Liver (tissue), 9 donors: Measurements from ENCODE around the gene UMAD1. TPM values are rescaled to one million over a fixed set of nuclear protein-coding genes. Genes with fewer than 3 reads are reported as not detected.
A peak's percentile ranks its signal among the peaks of the same experiment; 100 is the strongest.

ENCODE experiments used
- DNase-seq: peaks from one replicate; pipeline ENCODE4 v3.0.0-alpha.2; 2017; ENCODE audit warnings: low spot score
- H3K27ac ChIP-seq, 2 donors: one replicate each; pipeline ENCODE4 v1.7.0; 2013; ENCODE audit warnings: inconsistent platforms in 2 of 2, low read length in 2 of 2, control low read depth in 1 of 2, low read depth in 1 of 2, mild to moderate bottlenecking in 1 of 2
- H3K27me3 ChIP-seq, 4 donors: one replicate each; pipeline versions ENCODE4 v1.6.1 to v1.7.0; 2013; ENCODE audit warnings: low read length in 3 of 4, inconsistent platforms in 1 of 4, mild to moderate bottlenecking in 1 of 4, moderate library complexity in 1 of 4; ENCODE audit not compliant: control insufficient read depth in 4 of 4, insufficient read depth in 4 of 4
- H3K36me3 ChIP-seq, 4 donors: one replicate each; pipeline versions ENCODE4 v1.6.1 to v1.7.0; 2013; ENCODE audit warnings: low read length in 3 of 4, mild to moderate bottlenecking in 3 of 4, low read depth in 1 of 4, moderate library complexity in 1 of 4; ENCODE audit not compliant: control insufficient read depth in 4 of 4, insufficient read depth in 3 of 4
- H3K4me1 ChIP-seq, 4 donors: one replicate each; pipeline versions ENCODE4 v1.6.1 to v1.7.0; 2013; ENCODE audit warnings: low read length in 3 of 4, mild to moderate bottlenecking in 3 of 4, moderate library complexity in 1 of 4; ENCODE audit not compliant: control insufficient read depth in 4 of 4, insufficient read depth in 4 of 4
- H3K4me3 ChIP-seq, 3 donors: one replicate each; pipeline versions ENCODE4 v1.6.1 to v1.7.0; 2013; ENCODE audit warnings: low read length in 3 of 3, control low read depth in 1 of 3, low read depth in 1 of 3, mild to moderate bottlenecking in 1 of 3
- H3K9ac ChIP-seq, 2 donors: one replicate each; pipeline ENCODE4 v1.7.0; 2013; ENCODE audit warnings: low read length in 2 of 2, mild to moderate bottlenecking in 2 of 2, moderate library complexity in 2 of 2, control low read depth in 1 of 2, low read depth in 1 of 2
- H3K9me3 ChIP-seq, 4 donors: one replicate each; pipeline versions ENCODE4 v1.6.1 to v1.7.0; 2013; ENCODE audit warnings: low read length in 3 of 4; ENCODE audit not compliant: control insufficient read depth in 4 of 4
- EGR1 ChIP-seq, 2 donors: IDR thresholded peaks; 2 replicates each; pipeline ENCODE4 v1.6.1; 2016 to 2018; ENCODE audit warnings: antibody characterized with exemption in 2 of 2, low read depth in 2 of 2
- FOXA1 ChIP-seq: IDR thresholded peaks from 2 replicates; pipeline ENCODE4 v1.6.1; 2016; ENCODE audit warnings: antibody characterized with exemption
- FOXA2 ChIP-seq: IDR thresholded peaks from 2 replicates; pipeline ENCODE4 v1.6.1; 2016; ENCODE audit warnings: antibody characterized with exemption
- GABPA ChIP-seq, 2 donors: IDR thresholded peaks in 1 of 2; conservative IDR thresholded peaks in 1 of 2; 2 replicates each; pipeline ENCODE4 v1.6.1; 2016; ENCODE audit warnings: antibody characterized with exemption in 2 of 2, mild to moderate bottlenecking in 1 of 2, moderate library complexity in 1 of 2
- HNF4A ChIP-seq, 2 donors: conservative IDR thresholded peaks; 2 replicates each; pipeline ENCODE4 v1.6.1; 2016; ENCODE audit warnings: antibody characterized with exemption in 2 of 2, mild to moderate bottlenecking in 2 of 2
- HNF4G ChIP-seq: IDR thresholded peaks from 2 replicates; pipeline ENCODE4 v1.6.1; 2016; ENCODE audit warnings: antibody characterized with exemption
- JUND ChIP-seq, 2 donors: IDR thresholded peaks; 2 replicates each; pipeline ENCODE4 v1.6.1; 2016; ENCODE audit warnings: antibody characterized with exemption in 2 of 2
- NR2F2 ChIP-seq: IDR thresholded peaks from 2 replicates; pipeline ENCODE4 v1.6.1; 2016; ENCODE audit warnings: antibody characterized with exemption
- RAD21 ChIP-seq, 2 donors: IDR thresholded peaks; 2 replicates each; pipeline ENCODE4 v1.6.1; 2016; ENCODE audit warnings: antibody characterized with exemption in 2 of 2, mild to moderate bottlenecking in 2 of 2
- RXRA ChIP-seq, 2 donors: IDR thresholded peaks; 2 replicates each; pipeline ENCODE4 v1.6.1; 2017 to 2018; ENCODE audit warnings: antibody characterized with exemption in 2 of 2, mild to moderate bottlenecking in 1 of 2
- SP1 ChIP-seq: IDR thresholded peaks from 2 replicates; pipeline ENCODE4 v1.6.1; 2018; ENCODE audit warnings: antibody characterized with exemption, mild to moderate bottlenecking
- TAF1 ChIP-seq: conservative IDR thresholded peaks from 2 replicates; pipeline ENCODE4 v1.6.1; 2016; ENCODE audit warnings: antibody characterized with exemption, mild to moderate bottlenecking
- YY1 ChIP-seq: IDR thresholded peaks from 2 replicates; pipeline ENCODE4 v1.6.1; 2016; ENCODE audit warnings: antibody characterized with exemption, mild to moderate bottlenecking
- WGBS: extraction: QIAGEN DNeasy Blood & Tissue Kit; methylation state at CpG from one replicate; pipeline ENCODE4 v1.1.7; 2013; 5-methylcytosine and 5-hydroxymethylcytosine counted together
- polyA plus RNA-seq, 2 donors: library from polyadenylated mRNA; stranded (reverse) in 1 of 2; unstranded in 1 of 2; fragments of 200-250 nt in 1 of 2; fragments of >200 nt in 1 of 2; fragmentation: Nextera tagmentation in 1 of 2; extraction: Ambion mirVana in 1 of 2; gene quantifications; one replicate each; pipeline versions ENCODE4 v1.2.1 to v1.2.3, GENCODE V29; 2013 to 2015
- total RNA-seq, 2 donors: library from RNA; depleted of rRNA; stranded (reverse); fragments of >200 nt; gene quantifications; one replicate each; pipeline ENCODE4 v1.2.3, GENCODE V29; 2014
- TF ChIP-seq, protein P1 (sequence below): IDR thresholded peaks from 2 replicates; pipeline ENCODE4 v1.6.1; 2016; ENCODE audit warnings: antibody characterized with exemption
- TF ChIP-seq, protein P2 (sequence below): IDR thresholded peaks from 2 replicates; pipeline ENCODE4 v1.6.1; 2016; ENCODE audit warnings: antibody characterized with exemption
- TF ChIP-seq, protein P3 (sequence below): IDR thresholded peaks from 2 replicates; pipeline ENCODE4 v1.6.1; 2016; ENCODE audit warnings: antibody characterized with exemption
- TF ChIP-seq, protein P4 (sequence below): fragments of 150-350 bp; IDR thresholded peaks from 2 replicates; pipeline ENCODE4 v1.5.1; 2017; ENCODE audit warnings: improper control_type of control experiment, low read depth, low read length; ENCODE audit not compliant: missing input control
- TF ChIP-seq, protein P5 (sequence below): IDR thresholded peaks from 2 replicates; pipeline ENCODE4 v1.6.1; 2016; ENCODE audit warnings: antibody characterized with exemption, mild to moderate bottlenecking
- donor health status: healthy.
- donor health status: healthy.
- donor health status: healthy.
- donor health status: healthy.
- donor health status: healthy.

Gene UMAD1
- total and polyA plus RNA-seq, 4 donors, result 5.9 to 12.2 (median 7.9) TPM

DNA sequence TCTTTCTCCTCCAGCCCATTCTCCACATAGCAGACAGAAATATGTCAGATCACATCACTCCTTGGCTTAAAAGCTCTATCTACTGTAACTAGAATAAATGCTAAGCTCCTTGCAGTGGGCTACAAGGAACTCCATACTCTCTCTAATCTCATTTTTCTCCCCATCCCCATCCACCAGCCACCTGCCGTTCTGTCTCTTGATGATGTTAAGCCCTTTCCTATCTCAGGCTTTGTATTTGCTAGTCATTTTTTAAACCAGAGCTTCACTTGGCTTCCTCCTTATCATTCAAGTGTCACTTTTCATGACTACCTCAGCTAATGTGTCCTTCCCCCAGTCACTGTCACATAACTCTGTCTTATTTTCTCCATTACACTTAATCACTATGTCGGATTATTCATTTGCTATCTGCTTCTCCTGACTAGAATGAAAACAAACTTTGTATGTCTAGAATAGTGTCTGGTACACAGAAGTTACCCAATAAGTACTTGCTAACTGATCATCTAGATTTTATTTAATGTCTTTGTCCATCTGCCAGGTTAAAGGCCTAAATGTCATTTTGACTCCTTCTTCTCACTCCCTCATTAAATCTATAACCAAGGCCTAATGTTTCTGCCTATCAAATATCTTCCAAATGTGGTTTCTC, 165.1 kb downstream of the UMAD1 start:
- H3K27ac ChIP-seq, result no peak overlapping the region
- H3K36me3 ChIP-seq, result no peaks in the 10 kb centered on the region
- peaks cover 0 to 9% (median 2%) of the 10 kb centered on the region in 4 donors for H3K4me1 ChIP-seq
- TF ChIP-seq HNF4G, result no peak
- no peak for TF ChIP-seq SP1
- no peak for TF ChIP-seq TAF1
- no peak for TF ChIP-seq RXRA (IDR thresholded peaks at IDR 0.05)
- H3K9me3 ChIP-seq, result no peaks in the 10 kb centered on the region
- WGBS, result 88% methylated on average over 2 of the region's 2 CpGs
- H3K9ac ChIP-seq, result no peak overlapping the region
- no peak overlapping the region for H3K4me3 ChIP-seq
- H3K27me3 ChIP-seq, result no peaks in the 10 kb centered on the region
- no peak for DNase-seq

DNA sequence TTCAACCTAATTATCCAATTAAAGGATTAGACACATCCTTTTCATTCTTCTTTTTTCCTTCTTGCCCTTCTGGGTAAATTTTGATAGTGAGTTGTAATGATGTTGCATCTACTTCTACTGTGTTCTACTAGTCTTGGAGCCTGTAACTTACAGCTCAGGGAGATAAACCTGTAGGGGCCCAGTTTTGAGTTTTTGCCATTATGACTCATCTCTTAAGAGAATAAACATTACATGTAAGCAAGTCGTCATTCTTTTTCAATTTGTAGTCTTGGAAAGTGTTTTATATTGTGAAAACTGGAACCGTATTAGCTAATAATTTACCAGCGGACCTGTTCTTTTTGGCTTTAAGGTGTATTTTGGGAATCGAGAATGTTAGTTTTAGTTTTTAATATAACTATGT, 167.6 kb downstream of the UMAD1 start:
- 36% methylated on average over 4 of the region's 4 CpGs for WGBS
- Histone ChIP-seq H3K4me1 (peaks cover 0 to 19% (median 6%) of the 10 kb centered on the region in 4 donors), H3K9ac (no peak overlapping the region), H3K9me3 (no peaks in the 10 kb centered on the region), H3K27me3 (no peaks in the 10 kb centered on the region), H3K36me3 (no peaks in the 10 kb centered on the region), H3K4me3 (no peak overlapping the region), H3K27ac (peak overlapping the region; percentile 69 to 72)
- DNase-seq, result no peak
- TF ChIP-seq, protein P1, sequence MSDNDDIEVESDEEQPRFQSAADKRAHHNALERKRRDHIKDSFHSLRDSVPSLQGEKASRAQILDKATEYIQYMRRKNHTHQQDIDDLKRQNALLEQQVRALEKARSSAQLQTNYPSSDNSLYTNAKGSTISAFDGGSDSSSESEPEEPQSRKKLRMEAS, result no peak
- TF ChIP-seq, protein P2, sequence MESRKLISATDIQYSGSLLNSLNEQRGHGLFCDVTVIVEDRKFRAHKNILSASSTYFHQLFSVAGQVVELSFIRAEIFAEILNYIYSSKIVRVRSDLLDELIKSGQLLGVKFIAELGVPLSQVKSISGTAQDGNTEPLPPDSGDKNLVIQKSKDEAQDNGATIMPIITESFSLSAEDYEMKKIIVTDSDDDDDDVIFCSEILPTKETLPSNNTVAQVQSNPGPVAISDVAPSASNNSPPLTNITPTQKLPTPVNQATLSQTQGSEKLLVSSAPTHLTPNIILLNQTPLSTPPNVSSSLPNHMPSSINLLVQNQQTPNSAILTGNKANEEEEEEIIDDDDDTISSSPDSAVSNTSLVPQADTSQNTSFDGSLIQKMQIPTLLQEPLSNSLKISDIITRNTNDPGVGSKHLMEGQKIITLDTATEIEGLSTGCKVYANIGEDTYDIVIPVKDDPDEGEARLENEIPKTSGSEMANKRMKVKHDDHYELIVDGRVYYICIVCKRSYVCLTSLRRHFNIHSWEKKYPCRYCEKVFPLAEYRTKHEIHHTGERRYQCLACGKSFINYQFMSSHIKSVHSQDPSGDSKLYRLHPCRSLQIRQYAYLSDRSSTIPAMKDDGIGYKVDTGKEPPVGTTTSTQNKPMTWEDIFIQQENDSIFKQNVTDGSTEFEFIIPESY, result peak; percentile 19
- TF ChIP-seq HNF4G (no peak), RAD21 (IDR thresholded peaks at IDR 0.05) (no peak), HNF4A (conservative IDR thresholded peaks at IDR 0.05) (peak in 1 of 2 donors; percentile 32), YY1 (peak; percentile 12), GABPA (IDR thresholded peaks at IDR 0.05 in 1 of 2, conservative IDR thresholded peaks at IDR 0.05 in 1 of 2) (no peak), SP1 (no peak), FOXA1 (no peak), NR2F2 (no peak), TAF1 (no peak), RXRA (IDR thresholded peaks at IDR 0.05) (peak in 1 of 2 donors; percentile 47), EGR1 (IDR thresholded peaks at IDR 0.05; ENCODE audit: low read depth in 2 of 2) (no peak), JUND (IDR thresholded peaks at IDR 0.05) (peak; percentile 59 to 98), FOXA2 (no peak)
- TF ChIP-seq, protein P3, sequence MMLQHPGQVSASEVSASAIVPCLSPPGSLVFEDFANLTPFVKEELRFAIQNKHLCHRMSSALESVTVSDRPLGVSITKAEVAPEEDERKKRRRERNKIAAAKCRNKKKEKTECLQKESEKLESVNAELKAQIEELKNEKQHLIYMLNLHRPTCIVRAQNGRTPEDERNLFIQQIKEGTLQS, result peak; percentile 33
- TF ChIP-seq, protein P4, sequence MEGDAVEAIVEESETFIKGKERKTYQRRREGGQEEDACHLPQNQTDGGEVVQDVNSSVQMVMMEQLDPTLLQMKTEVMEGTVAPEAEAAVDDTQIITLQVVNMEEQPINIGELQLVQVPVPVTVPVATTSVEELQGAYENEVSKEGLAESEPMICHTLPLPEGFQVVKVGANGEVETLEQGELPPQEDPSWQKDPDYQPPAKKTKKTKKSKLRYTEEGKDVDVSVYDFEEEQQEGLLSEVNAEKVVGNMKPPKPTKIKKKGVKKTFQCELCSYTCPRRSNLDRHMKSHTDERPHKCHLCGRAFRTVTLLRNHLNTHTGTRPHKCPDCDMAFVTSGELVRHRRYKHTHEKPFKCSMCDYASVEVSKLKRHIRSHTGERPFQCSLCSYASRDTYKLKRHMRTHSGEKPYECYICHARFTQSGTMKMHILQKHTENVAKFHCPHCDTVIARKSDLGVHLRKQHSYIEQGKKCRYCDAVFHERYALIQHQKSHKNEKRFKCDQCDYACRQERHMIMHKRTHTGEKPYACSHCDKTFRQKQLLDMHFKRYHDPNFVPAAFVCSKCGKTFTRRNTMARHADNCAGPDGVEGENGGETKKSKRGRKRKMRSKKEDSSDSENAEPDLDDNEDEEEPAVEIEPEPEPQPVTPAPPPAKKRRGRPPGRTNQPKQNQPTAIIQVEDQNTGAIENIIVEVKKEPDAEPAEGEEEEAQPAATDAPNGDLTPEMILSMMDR, result no peak
- TF ChIP-seq, protein P5, sequence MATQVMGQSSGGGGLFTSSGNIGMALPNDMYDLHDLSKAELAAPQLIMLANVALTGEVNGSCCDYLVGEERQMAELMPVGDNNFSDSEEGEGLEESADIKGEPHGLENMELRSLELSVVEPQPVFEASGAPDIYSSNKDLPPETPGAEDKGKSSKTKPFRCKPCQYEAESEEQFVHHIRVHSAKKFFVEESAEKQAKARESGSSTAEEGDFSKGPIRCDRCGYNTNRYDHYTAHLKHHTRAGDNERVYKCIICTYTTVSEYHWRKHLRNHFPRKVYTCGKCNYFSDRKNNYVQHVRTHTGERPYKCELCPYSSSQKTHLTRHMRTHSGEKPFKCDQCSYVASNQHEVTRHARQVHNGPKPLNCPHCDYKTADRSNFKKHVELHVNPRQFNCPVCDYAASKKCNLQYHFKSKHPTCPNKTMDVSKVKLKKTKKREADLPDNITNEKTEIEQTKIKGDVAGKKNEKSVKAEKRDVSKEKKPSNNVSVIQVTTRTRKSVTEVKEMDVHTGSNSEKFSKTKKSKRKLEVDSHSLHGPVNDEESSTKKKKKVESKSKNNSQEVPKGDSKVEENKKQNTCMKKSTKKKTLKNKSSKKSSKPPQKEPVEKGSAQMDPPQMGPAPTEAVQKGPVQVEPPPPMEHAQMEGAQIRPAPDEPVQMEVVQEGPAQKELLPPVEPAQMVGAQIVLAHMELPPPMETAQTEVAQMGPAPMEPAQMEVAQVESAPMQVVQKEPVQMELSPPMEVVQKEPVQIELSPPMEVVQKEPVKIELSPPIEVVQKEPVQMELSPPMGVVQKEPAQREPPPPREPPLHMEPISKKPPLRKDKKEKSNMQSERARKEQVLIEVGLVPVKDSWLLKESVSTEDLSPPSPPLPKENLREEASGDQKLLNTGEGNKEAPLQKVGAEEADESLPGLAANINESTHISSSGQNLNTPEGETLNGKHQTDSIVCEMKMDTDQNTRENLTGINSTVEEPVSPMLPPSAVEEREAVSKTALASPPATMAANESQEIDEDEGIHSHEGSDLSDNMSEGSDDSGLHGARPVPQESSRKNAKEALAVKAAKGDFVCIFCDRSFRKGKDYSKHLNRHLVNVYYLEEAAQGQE, result no peak
